Suppressor macrophage (primary cell): ENCODE results near the gene TRIM29.

Experiments
- DNase-seq, 4 experiments: peaks; one replicate each; pipeline ENCODE4 v3.0.0-alpha.2; 2020 to 2022

Gene TRIM29

GRCh38 chr11:120122924-120123683, 14.8 kb downstream of the TRIM29 start:
- DNase-seq = no peak

DNA sequence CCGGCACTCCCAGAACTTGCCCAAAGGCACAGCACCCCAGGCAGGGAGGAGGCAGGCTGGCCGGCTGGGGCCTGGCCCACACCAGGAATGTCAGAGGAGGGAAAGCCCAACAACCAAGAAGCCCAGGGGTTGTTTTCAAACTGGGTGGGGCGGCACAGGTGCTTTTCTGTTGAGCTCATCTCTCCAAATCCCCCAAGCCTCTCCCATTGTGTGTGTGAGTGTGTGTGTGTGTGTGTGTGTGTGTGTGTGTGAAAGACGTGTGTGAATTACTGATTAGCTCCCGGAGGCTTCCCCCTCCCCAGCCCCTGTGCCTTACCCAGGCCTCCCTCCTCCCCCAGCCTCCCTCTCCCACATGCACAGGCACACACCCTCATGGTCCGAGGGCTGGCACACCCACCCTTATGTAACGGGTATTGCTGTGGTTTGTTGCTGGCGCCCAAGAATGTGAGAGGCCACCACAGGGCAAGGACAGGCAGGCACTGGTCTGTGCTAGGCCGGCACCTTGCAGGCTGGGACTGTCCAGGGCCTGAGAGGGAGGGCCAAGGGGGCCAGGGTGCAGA, 15.9 kb downstream of the TRIM29 start:
- DNase-seq = no peak

DNA sequence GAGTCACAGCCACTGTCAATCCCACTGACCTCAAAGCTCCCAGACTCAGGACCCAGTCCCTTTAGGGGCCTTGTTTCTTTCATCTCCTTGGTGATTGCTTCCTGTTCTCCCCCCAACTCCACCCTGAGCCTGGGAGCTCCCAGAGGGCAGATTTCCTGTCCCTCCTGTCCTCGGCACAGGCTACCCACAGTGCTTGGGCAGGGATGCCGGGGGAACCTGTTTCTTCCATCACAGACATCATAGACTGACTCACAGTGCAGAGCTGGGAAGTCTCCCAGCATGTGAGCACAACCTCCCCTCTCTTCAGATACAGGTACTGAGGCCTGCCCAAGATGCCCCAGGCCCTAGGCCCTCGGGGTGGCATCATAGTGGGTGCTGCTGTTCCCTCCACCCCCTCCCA, 16.6 kb downstream of the TRIM29 start:
- no peak for DNase-seq

- no peak for DNase-seq
Measured at GRCh38 chr11:120120805-120121335, 17.0 kb downstream of the TRIM29 start.

DNA sequence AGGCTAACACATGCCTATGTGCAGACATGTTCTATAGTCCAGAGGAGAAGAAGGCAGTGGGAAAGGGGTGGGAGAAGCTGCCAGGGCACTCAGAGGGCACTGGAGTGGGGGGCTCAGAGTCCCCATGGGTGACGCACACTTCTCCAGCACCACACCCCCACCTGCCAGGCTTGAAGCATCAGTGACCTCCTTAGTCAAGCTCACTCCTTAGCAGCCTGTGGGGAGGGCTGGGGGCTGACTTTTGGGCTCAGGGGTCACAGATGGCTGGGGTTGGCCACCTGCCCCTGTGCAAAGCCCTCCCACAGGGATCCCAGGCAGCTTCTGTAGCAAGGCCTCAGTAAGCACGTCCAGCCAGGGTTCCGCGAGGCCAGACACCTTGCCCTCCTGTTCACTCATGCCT, 18.8 kb downstream of the TRIM29 start:
- no peak for DNase-seq

DNA sequence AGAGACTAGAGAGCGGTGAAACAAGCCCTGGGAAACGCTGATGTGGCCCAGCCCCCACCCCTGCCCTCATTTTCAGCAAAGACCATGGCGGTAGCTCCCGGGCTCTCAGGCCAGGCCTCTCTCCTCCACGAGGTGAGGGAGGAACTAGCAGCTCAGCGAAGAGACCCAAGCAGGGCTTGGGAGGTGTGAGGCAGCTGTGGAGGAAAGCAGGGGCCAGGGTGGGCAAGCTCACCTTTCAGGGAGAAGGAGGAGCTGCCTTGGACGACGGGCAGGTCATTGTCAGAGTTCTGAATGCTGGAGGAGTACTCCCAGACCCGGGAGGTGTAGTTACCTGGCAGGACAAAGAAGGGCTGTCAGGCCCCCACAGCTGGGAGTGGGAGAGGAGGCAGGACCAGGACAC, 19.9 kb downstream of the TRIM29 start:
- DNase-seq = no peak

DNA sequence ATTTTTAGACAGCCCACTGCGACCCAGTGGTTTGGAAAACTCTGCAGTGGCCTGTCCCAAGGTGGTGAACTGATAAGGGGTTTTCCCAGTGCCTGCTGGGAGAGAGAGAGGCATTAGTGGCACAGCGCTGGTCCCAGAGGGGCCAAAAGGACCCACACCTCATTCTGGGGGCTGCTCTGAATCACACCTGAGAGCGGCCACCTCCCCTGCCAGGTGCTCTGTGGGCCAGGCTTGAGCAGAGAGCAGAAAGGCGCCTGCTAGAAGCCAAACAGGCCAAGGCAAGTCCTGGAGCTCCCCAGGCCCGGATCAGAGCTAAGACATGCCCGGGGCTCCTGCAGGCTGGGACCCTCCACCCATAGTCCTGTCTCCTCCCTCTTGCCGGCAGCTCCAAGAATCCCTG, 20.9 kb downstream of the TRIM29 start:
- DNase-seq = no peak

DNA sequence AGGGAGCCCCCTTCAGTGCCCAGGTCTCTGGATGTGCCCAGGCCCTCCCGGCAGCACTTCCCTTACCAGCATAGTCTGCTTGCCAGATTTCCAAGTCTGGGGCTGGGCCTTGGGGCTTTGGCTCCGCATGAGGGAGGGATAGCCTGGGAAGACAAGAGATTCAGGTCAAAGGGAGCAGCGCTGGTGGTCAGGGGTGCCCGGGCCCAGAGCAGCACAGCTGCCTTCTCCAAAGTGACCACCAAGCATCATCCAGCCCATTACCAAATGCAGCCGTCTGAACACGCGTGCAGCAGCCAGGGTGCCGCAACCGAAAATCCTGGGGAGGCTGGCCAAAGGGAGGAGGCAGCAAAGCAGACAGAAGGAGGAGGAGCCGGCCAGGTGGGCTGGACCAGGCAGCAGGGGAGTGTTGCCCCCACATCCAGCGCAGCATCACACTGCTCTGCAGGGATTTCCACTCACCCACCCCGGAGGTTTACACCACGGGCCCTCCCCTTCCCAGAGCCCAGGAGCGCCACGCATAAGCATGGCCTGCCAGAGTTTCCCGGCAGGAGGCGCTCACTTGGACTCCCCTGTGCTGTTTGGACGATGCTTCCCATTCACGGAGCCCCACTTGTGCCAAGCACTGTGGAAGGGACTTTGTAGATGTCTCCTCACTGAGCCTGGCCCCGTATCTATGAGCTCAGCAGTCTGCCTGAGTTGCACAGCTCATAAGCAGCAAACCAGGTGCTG, 22.5 kb downstream of the TRIM29 start:
- peak in 2 of 4 experiments; percentile 5 to 11 for DNase-seq

DNA sequence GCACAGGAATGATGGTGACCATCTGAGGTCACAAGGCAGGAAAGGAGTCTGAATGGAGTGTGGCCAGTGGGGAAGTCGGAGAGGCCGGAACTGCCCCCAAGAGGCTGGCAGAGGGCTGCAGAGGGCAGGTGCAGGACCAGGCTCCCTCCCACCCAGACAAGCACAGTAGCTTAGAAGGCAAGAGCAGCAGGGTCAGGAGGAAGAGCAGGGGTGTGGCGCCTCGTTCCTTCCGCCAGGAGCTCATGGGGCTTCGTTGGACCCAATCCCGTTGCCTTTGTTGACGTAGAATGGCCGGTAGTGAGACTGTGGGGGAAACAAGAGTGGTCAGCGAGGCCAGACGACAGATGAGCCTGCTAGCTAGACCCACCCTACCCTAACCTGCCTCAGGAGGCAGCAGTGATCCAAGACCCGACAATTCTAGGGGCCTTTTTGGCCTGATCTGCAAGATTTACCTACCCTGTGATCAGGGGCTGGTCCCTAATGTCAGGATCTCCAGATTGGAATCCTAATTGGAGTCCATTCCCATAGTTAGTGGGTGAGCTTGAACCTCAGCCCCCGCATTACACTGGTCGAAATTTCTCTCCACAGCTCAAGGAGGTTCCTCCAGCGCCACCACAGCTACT, 25.6 kb downstream of the TRIM29 start:
- DNase-seq = no peak

DNA sequence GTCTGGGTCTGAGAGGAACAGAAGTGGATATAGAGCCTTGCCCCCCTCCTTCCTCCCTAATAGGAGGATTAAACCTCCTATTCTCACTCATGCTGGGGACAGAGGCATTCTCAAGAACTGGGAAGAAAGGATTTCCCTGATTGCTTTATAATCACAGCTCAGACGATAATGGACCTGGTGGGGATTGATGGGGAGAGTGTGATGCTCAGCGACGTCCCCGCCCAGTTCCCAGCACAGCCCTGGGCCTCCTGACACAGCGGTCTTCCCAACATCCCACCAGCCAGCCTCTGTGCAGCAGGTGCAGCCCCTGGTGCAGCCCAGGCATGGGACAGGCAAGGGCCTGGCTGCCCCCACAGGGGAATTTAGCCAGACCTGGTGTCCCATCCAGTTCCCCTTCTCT, 28.4 kb downstream of the TRIM29 start:
- DNase-seq = no peak

DNA sequence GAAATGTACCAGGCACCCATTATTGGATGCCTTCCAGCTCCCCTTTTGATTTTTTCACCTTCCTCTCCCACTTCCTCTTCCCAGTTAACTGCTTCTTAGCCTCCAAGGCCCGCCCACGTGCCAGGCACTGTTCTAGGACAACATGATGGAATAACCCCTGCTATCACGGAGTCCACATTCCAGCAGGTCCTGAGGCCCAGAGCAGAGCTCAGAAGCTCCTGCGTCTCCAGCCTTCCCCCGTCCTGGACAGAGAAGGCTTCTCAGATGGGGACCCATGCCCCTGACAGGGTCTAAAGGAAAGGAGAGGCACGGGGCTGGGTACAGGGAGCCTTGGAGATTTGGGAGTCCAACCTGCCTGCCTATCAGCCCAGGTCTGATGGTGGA, 29.1 kb downstream of the TRIM29 start:
- DNase-seq = peak in 1 of 4 experiments; percentile 9

DNA sequence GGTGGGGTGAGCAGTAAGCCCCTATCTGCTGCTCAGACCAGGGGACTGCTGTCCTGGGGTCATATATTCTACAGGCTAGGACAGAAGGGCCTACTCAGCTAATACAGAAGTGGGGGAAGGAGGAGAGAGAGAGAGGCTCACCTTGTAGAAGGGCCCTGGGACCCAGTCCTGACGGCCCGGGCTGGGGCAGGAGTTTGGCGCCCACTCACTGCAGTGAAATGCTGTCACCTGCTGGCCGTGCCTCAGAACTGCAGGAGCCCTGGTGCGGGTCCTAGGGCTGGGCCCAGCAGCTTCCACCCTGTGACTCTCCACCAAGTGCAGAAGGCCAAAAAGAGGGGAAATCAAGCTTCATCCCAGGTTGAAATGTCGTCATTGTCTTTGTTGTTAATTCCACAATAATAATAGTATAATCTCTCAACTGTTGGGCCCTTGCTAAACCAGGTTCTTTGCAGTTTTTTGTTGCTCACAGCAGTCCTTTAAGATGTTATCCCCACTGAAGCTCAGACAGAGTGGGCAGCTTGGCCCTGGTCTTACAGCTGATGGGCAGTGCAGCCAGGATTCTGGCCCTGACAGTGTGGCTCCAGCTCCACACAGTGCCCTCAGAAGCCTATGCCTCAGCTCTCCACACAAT, 29.6 kb downstream of the TRIM29 start:
- DNase-seq = peak; percentile 66 to 82 (median 80)

DNA sequence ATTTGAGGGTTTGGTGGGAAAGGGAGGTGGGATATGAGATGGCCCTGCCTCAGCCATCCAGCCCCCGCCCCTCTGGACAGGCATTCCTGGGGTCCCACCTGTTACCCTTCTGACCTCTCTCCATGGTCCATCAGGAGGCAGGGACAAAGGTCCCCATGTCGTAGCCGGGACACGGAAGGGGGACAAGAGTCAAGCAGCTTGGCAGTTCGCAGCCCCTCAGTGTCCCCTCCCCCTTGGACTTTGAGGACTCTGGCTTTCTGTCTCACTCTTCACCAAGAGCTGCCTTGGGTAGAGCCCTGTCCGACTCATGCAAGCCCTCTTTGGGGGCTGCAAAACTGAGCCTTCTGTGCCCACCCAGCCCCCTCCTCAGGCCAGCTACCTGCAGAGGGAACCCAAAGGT, 30.2 kb downstream of the TRIM29 start:
- DNase-seq = no peak

DNA sequence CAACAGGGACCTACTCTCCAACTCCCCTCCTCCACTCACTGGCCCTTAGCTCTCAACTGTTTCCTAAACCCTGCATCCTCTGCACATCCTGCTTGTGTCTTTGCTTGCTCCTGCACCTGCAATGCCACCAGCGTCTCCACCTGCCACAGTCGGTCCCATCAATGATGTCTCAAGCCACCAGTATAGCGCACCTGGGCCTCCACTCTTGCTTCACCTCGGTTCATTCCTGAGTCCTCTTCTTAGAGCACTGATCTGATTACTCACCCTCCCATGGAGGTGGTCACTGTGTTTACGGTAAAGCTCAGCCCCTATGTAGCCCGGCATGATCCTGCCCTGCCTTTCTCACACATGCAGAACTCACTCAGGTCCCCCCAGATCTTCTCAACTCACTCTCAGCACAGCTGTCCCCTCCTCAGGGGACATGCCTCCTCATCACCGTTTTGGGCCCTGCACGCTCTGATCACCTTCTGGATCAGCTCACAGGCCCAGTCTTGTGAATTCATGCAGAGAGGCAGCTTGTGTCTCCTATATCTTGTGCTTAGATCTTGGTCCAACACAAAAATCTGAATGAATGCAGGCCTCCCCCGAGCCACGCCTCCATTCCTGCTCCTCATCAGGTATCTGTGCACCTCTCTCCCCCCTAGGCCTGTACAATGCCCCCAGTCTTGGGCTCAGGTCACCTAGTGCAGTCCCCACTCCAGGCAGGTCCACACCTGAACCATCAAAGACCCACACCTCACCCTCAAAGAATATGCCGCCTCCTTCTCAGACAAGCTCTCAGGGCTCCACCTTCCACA, 31.4 kb downstream of the TRIM29 start:
- DNase-seq = no peak

GRCh38 chr11:120105576-120105975, 32.3 kb downstream of the TRIM29 start:
- no peak for DNase-seq

- no peak for DNase-seq
Measured at GRCh38 chr11:120104041-120104565, 33.8 kb downstream of the TRIM29 start.

GRCh38 chr11:120102864-120103122, 35.1 kb downstream of the TRIM29 start:
- DNase-seq = no peak

- no peak for DNase-seq
Measured at GRCh38 chr11:120102050-120102863, 35.7 kb downstream of the TRIM29 start.

DNA sequence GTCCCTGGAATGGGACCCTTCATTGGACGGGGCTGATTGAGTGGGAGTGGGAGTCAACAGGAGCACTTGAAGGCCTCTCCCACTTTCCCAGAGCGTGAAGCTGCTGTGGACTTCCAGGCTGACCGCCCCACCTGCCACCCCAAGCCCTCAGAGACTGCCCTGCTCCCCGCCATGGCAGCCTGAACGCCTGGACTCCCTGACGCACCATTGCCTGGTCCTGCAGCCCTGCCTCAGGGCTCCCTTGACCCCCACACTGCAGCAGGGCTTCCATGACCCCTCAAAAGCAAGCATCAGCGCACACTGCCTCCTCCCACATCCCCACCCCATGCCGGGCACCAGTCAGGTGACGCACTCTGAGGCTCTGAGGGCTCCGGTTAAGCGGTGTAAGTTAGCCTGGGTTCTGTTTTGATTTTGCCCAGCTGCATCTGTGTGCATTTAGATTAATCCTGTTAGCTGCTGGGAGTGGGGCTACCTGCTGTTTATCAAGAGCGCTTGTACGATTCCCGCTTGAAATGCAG, 39.4 kb downstream of the TRIM29 start:
- no peak for DNase-seq

DNA sequence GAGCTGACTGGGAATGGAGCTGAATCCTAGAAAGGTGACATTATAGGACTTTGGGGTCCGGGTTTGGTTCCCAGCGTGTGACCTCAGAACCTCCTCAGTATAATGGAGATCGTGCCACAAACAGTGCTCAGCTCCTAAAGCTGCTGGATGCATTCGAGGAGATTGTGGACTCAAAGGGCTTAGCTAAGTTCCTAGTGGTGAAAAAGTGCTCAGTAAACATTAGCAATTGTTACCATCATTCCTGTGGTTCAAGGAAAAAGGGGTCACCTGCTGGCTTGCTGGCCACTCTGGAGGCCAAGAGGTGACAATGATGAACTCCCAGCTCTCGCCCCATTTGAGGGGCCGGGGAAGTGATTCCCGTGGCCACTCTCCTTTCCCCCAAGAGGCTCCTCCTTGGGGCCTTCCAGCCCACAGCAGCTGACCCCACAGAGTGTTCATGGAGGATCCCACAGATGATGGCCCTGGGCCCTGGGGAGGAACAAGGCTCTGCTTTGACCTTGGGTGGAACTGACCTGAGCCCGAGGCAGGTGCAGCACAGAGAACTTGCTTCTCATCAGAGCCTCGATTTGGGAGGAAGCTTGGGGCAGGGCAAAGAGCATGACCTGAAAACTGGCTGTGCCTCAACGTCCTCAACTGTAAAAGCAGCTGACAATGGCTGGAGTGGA, 40.1 kb downstream of the TRIM29 start:
- DNase-seq = no peak
